Hepatocyte (in vitro differentiated cells): ENCODE measurements around the gene CELA2B.

ENCODE experiments used
- EZH2 ChIP-seq: fragments of 200-600 bp; sonication (generic); IDR thresholded peaks from 2 replicates; pipeline ENCODE4 v1.6.1; 2016; ENCODE audit warnings: antibody characterized with exemption, mild to moderate bottlenecking, borderline replicate concordance
- TF ChIP-seq, protein P1 (sequence below): fragments of 200-600 bp; sonication (generic); IDR thresholded peaks from 2 replicates; pipeline ENCODE4 v1.5.1; 2016; ENCODE audit warnings: antibody characterized with exemption, mild to moderate bottlenecking; ENCODE audit not compliant: poor library complexity

DNA sequence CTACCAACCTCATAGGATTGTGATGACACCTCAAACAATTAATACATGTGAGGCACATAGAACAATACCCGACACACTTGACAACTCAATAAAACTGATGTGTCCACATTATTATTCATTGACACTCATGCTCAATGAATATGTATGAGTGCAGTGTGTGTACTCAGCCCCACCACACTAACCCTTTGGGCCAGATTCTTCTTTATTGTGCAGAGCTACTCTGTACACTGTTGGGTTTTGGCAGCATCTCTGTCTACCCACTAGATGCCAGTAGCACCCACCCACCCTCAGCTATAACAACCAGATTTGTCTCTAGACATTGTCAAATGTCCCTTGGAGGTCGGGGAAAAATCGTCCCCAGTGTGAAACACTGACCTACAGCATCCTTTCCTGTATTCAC, 38.0 kb downstream of the CELA2B start:
- TF ChIP-seq, protein P1, sequence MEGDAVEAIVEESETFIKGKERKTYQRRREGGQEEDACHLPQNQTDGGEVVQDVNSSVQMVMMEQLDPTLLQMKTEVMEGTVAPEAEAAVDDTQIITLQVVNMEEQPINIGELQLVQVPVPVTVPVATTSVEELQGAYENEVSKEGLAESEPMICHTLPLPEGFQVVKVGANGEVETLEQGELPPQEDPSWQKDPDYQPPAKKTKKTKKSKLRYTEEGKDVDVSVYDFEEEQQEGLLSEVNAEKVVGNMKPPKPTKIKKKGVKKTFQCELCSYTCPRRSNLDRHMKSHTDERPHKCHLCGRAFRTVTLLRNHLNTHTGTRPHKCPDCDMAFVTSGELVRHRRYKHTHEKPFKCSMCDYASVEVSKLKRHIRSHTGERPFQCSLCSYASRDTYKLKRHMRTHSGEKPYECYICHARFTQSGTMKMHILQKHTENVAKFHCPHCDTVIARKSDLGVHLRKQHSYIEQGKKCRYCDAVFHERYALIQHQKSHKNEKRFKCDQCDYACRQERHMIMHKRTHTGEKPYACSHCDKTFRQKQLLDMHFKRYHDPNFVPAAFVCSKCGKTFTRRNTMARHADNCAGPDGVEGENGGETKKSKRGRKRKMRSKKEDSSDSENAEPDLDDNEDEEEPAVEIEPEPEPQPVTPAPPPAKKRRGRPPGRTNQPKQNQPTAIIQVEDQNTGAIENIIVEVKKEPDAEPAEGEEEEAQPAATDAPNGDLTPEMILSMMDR: no peak
- TF ChIP-seq EZH2: no peak
